Posterior vena cava (tissue), 2 donors: ENCODE data around the gene DUSP15. TPM values are rescaled to one million over a fixed set of nuclear protein-coding genes. Genes with fewer than 3 reads are reported as not detected.
A peak's percentile ranks its signal among the peaks of the same experiment; 100 is the strongest.

Experiments used
- DNase-seq: peaks from one replicate; pipeline ENCODE4 v3.0.0-alpha.2; 2020; ENCODE audit warnings: low spot score
- intact Hi-C, 2 donors: fragments of 100-400 bp; cut with DNase I; formaldehyde crosslinking; loops; one replicate each; pipeline versions ENCODE4 v1.14.1 to v1.14.2; 2022 to 2023
- total RNA-seq, 2 donors: library from RNA; stranded (reverse); fragmentation: NEBNext Ultra II Directional; extraction: Animal tissue kit (Norgen Biotek cat#: 25700); gene quantifications; one replicate each; pipeline ENCODE4 v1.2.1, GENCODE V29; 2021
- donor health status: DM: yes; HTN: yes; CAD: no.
- donor health status: DM: yes; HTN: yes; CAD: no.

DUSP15 gene
- total RNA-seq, 2 donors from 2014 or later = 0.90 to 1.0 TPM

- intact Hi-C loops = no loop called here
Measured at GRCh38 chr20:31897541-31897940, 27.2 kb upstream of the DUSP15 start.

GRCh38 chr20:31896049-31896448, 25.7 kb upstream of the DUSP15 start:
- peak; percentile 68 for DNase-seq
- intact Hi-C loops = no loop called here

More at GRCh38 chr20:31897541-31897940, 27.2 kb upstream of the DUSP15 start:
- DNase-seq = no peak

GRCh38 chr20:31894980-31895675, 24.8 kb upstream of the DUSP15 start:
- intact Hi-C loops = no loop called here
- peak; percentile 80 for DNase-seq

- DNase-seq = no peak
- intact Hi-C loops = no loop called here
Measured at GRCh38 chr20:31890646-31891045, 20.3 kb upstream of the DUSP15 start.

- no peak for DNase-seq
- intact Hi-C loops = no loop called here
Measured at GRCh38 chr20:31883829-31884228, 13.5 kb upstream of the DUSP15 start.

- intact Hi-C loops = no loop called here
- DNase-seq = no peak
Measured at GRCh38 chr20:31881945-31882344, 11.6 kb upstream of the DUSP15 start.

GRCh38 chr20:31879143-31879987, 9.0 kb upstream of the DUSP15 start:
- intact Hi-C loops = no loop called here
- peak; percentile 98 for DNase-seq

- intact Hi-C loops = no loop called here
- DNase-seq = no peak
Measured at GRCh38 chr20:31877684-31878083, 7.4 kb upstream of the DUSP15 start.

GRCh38 chr20:31875671-31876070, 5.3 kb upstream of the DUSP15 start:
- no peak for DNase-seq
- intact Hi-C loops = no loop called here

GRCh38 chr20:31872406-31872805, 2.1 kb upstream of the DUSP15 start:
- intact Hi-C loops = no loop called here
- no peak for DNase-seq

- no peak for DNase-seq
- intact Hi-C loops = no loop called here
Measured at GRCh38 chr20:31871618-31871954, 1.3 kb upstream of the DUSP15 start.

- intact Hi-C loops = no loop called here
- peak; percentile 10 for DNase-seq
Measured at GRCh38 chr20:31870726-31871617, 645 bp upstream of the DUSP15 start.

GRCh38 chr20:31869673-31869941, 720 bp downstream of the DUSP15 start:
- intact Hi-C loops = no loop called here

GRCh38 chr20:31868853-31869672, 1.3 kb downstream of the DUSP15 start:
- intact Hi-C loops = no loop called here
- DNase-seq = no peak

More at GRCh38 chr20:31869673-31869941, 720 bp downstream of the DUSP15 start:
- no peak for DNase-seq

GRCh38 chr20:31866221-31866620, 4.1 kb downstream of the DUSP15 start:
- peak; percentile 2 for DNase-seq
- intact Hi-C loops = no loop called here

- DNase-seq = peak; percentile 65
Measured at GRCh38 chr20:31864521-31865400, 5.6 kb downstream of the DUSP15 start.

GRCh38 chr20:31863296-31864085, 6.8 kb downstream of the DUSP15 start:
- intact Hi-C loops = no loop called here
- DNase-seq = peak; percentile 38

More at GRCh38 chr20:31864521-31865400, 5.6 kb downstream of the DUSP15 start:
- intact Hi-C loops = no loop called here
